GM19438 (cell line): ENCODE measurements around the gene HLF.

Experiments
- ATAC-seq: cut with Tn5 transposase; IDR thresholded peaks from one replicate; pipeline ENCODE4 v1.9.1; 2021; ENCODE audit warnings: low read depth; ENCODE audit not compliant: unreplicated experiment

The HLF gene

DNA sequence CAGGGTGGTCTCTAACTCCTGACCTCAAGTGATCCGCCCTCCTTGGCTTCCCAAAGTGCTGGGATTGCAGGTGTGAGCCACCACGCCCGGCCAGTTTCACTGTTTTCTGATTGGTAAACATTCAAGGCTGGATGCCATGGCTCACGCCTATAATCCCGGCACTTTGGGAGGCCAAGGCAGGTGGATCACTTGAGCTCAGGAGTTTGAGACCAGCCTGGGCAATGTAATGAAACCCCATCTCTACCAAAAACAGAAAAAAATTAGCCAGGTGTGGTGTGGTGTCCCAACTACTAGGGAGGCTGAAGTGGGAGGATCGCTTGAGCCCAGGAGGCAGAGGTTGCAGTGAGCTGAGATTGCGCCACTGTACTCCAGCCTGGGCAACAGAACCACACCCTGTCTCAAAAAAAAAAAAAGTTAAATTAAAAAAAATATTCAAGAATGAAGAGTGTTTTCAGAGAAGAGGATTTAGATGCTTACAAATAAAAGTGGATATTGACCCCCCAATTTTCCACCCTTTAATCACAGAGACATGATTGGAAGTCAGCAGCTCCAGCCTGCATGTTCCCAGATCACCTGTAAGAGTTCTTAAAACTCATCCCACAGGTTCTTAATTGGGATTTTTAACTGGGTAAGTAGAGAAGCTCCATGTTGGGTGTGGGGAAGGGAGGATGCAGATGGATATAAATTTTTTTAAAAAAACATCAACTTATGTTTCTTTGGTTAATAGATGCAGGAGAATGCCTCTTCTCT lies 23.8 kb downstream of the HLF start:
- ATAC-seq, result no peak

DNA sequence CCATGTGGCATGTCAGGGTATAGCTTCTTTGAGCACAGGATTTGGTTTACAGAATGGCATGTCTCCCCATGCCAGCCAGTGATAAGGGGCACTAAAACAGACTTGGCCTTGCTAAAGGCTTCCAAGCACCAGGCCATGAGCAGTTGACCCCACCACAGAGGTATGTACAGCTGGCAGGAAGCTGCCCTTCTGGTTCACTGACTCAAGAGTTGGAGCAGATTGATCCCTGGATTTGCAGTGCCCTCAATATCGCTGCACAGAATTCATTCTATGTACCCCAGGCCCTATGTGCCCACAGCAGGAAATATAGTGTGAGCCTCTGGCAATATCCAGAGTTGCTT lies 24.3 kb downstream of the HLF start:
- ATAC-seq, result no peak

DNA sequence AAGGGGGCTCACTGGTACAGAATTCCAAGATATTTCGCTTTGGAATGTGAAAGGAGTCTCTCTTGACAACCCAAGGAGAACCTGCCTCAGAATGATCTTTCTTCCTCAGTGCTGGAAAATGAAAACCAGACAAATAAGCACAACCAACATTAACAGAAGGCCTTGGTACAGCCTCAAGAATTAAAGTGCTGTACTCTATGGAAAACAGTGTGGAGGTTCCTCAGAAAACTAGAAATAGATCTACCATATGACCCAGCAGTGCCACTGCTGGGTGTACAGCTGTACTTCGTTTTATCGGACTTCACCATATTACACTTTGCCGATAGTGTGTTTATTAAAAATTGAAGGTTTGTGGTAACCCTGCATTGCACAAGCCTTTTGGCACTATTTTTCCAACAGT lies 25.2 kb downstream of the HLF start:
- ATAC-seq, result no peak

GRCh38 chr17:55290492-55291113 lies 25.8 kb downstream of the HLF start:
- no peak for ATAC-seq

DNA sequence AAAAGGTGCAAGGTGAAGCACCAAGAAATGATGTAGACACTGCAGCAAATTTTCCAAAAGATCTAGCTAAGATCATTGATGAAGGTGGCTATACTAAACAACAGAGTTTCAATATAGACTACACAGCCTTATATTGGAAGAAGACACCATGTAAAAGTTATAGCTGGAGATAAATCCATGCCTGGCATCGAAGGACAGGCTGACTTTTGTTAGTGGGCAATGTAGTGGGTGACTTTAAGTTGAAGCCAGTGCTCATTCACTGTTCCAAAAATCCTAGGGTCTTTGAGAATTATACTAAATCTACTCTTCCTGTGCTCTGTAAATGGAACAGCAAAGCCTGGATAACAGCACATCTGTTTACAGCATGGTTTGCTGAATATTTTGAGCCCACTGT lies 26.4 kb downstream of the HLF start:
- no peak for ATAC-seq

DNA sequence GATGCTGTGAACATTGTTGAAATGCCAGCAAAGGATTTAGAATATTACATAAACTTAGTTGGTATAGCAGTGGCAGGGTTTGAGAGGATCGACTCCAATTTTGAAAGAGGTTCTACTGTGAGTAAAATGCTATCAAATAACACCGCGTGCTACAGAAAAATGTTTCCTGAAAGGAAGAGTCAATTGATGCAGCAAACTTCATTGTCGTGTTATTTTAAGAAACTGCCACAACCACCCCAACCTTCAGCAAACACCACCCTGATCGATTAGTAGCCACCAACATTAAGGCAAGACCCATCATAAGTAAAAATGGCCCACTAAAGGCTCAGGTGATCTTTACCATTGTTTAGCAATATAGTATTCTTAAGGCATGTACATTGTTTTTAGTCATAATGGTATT lies 27.3 kb downstream of the HLF start:
- ATAC-seq, result no peak

GRCh38 chr17:55294042-55294751 lies 29.4 kb downstream of the HLF start:
- no peak for ATAC-seq

DNA sequence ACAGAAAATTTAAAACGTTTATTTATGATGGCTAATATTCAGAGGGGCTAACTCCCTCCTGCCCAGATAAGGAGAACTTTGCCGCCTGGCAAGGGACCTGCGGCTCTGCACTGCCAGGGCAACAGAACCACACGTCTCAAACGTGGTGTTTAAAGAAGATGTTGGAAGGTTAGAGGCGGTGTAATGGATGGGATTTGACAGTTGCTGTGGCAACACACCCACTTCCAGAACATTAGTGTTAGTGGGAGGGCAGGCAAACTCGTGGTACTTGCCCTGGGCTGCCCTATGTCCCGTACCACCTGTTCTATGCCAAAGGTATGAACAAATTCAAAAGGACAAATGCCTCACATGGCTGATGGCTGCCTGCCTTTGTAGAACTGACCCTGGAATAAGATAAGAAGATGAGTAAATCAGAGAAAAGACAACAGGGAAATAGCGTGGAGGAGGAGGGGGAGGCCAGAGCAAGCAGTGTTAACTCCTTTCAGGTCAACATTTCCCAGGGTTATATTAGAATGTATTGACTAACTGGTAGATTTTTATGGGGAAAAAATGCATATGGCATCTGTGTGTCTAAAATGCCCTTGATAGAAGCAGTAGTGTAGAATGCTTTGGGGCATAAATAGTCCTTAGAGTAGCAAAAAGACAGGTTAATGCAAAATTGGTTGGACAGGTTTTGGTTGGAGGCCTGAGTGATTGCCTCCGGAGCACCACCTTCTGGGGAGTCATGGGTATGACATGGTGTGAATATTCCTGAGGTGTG lies 30.8 kb downstream of the HLF start:
- no peak for ATAC-seq

GRCh38 chr17:55296171-55296695 lies 31.5 kb downstream of the HLF start:
- ATAC-seq, result no peak

- no peak for ATAC-seq
Observed at GRCh38 chr17:55296699-55297098, 31.9 kb downstream of the HLF start.

DNA sequence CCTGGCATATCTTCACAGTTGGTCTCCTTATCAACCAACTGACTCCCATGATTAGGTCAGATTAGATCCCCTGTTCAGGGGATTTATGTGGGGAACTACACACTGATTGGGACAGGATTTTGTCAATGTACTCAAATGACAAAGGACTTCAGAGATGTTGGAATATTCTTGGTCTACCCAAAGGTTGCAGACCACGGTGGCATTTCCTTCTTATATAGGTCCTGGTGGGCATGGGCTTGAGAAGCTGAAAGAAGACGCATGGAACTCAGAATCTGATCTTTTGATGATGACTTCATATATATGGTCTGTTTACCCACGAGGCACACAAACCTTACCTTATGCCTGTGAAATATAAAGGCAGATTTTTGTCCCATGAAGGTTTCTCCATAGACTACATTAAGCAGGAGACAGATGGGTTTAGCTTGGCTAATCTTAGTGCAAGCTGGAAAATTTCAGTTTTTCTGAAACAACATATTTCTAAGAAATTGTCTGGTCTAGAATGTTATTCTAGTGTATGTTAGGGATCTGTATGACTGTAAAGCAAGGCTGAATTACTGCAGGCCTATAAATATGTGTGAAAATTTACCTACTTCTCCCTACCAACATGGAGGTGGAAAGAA lies 33.5 kb downstream of the HLF start:
- no peak for ATAC-seq

GRCh38 chr17:55299162-55299838 lies 34.5 kb downstream of the HLF start:
- no peak for ATAC-seq

DNA sequence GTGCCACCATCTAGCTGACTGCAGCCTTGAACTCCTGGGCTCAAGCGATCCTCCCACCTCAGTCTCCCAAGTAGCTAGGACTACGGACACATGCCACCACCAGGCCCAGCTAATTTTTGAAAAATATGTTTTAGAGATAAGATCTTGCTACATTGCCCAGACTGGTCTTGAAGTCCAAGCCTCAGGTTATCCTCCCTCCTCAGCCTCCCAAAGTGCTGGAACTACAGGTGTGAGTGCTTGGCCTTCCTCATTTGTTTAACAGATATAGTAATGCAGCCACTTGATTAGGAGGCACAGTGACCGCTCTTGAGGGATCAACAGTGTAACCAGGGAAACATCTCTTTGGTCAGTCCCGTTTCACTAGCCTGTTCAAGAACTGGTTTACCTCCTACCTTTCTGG lies 35.1 kb downstream of the HLF start:
- no peak for ATAC-seq

DNA sequence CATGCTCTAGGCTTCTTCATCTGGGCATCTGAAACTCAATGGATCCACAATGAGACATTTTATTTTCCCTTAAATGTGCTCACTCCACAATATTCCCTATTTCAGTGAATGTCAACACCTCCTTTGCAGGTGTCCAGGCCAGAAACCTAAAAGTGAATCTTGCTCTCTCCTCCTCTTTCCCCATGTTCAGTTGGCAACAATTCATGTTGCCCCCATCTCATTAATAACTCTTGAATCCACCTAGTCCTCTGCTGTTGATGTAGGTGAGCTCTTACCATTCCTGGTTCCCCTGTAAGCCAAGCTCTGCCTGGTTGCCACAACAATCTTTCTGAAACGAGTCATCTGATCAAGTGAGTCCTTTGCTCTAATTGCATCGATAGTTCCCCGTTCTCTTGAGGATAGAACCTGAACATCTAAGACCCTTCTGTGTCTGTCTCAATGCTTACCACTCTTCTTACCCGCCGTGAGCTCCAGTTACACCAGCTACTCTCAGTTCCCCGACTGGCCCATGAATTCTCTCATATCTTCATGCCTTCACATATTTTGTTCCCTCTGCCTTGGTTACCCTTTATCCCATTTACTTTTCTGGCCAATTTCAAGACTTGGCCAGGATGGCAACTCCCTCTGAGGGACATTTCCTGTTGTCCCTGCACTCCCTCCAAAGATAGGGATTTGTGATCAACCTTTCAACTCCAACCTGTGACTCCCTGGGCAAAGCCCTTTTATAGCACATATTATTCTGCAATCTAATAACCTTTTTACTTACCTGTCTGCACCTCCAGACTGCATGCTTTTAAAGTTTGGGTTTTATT lies 35.9 kb downstream of the HLF start:
- ATAC-seq, result no peak

DNA sequence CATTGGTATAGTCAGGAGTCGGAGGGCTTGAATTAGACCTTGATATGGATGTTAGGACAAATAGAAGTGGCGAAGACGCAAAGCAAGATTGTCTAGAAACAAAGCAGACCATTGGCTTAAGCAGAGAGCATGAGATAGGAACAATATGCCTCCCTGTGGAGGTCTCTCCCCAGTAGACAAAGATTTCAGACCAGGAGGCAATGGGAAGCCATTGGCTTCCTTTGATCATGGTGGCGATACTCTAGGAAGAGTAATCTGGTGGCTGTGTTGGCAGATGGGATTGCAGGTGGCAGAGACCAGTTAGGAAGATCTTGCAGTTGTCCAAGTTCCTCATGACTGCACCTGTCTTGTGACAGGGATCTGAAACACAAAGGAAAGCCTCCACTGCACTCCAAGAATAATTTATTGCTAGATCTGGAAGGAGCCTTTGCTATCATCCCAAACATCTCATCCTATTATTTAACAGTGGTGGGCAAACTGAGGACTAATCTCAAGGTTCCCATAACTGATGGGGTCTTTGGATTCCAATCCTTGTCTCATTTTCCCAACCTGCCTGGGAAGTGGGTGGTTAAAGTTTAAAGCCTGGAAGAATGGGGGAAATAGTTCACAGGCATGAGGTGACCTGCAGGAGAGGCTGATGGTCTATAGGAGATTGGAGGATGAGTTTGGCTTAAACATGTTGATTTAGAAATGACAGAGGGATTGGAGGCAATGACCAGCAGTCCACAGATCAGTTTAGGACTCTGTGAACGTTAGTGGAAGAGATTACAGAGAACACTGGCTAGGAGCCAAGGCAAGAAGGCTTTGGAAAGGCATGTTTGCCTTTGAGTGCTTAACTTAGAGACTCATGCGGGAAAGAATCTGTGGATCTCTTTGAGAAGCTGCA lies 37.0 kb downstream of the HLF start:
- no peak for ATAC-seq

DNA sequence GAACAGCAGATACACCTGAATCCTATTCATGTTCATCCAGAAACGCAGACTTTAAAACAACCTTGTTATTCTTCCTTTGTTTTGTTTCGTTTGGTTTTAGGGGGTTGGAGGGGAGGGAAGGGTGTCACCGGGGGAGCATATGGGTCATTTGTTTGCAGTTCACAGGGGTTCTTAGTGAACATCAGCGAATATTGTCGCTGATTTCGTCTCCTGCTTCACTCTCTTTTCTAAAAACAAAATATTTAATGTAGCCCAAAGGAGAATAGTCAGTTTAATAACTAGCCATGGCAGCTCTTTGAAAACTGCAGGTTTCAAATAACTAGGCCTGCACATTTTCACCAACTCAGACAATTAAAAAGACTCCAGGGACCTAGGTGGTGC lies 37.6 kb downstream of the HLF start:
- no peak for ATAC-seq

GRCh38 chr17:55303008-55303493 lies 38.3 kb downstream of the HLF start:
- ATAC-seq, result no peak

DNA sequence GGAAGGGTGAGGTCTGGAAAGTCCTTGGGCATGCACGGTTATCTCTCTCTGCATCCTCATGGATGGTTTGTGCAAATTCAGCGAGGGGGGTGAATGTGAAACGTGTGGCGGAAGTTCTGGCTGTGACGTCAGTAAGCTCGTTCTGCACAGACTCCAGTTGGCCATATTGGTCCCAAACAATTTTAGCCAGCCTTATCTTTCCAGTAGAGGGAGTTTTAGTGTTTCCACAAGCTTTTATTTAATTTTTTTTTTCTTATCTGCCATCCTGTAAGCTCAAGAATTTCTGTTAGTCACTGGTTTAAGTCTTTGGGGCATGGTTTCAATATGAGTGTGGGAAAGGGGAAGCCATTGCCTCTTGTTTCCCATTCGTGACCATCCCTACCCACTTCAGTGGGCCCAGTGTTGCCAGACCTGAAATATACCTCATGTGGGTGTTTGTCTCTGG lies 39.0 kb downstream of the HLF start:
- no peak for ATAC-seq
